Smooth muscle cell (in vitro differentiated cells): ENCODE data around the gene CHRD. TPM values are rescaled to one million over a fixed set of nuclear protein-coding genes. Genes with fewer than 3 reads are reported as not detected.

Experiments used
- DNase-seq: peaks from one replicate; lab custom pipeline; 2025; ENCODE audit not compliant: unreplicated experiment; lab: John Stamatoyannopoulos, UW
- H2AFZ ChIP-seq: fragments of 200-600 bp; sonication (generic); 2 replicates; pipeline ENCODE4 v1.6.0; 2016; ENCODE audit warnings: antibody characterized with exemption, low read depth, mild to moderate bottlenecking
- H3F3A ChIP-seq: fragments of 200-600 bp; sonication (generic); 2 replicates; pipeline ENCODE4 v1.6.0; 2017; ENCODE audit warnings: antibody characterized with exemption, low read depth
- H3K27ac ChIP-seq: fragments of 200-600 bp; sonication (generic); 2 replicates; pipeline ENCODE4 v1.5.1; 2016; ENCODE audit warnings: low read depth, mild to moderate bottlenecking
- H3K27me3 ChIP-seq: fragments of 200-600 bp; sonication (generic); 2 replicates; pipeline ENCODE4 v1.6.1; 2016; ENCODE audit warnings: low read depth, mild to moderate bottlenecking
- H3K36me3 ChIP-seq: fragments of 200-600 bp; sonication (generic); 2 replicates; pipeline ENCODE4 v1.5.1; 2016; ENCODE audit warnings: low read depth
- H3K4me1 ChIP-seq: fragments of 200-600 bp; sonication (generic); 2 replicates; pipeline ENCODE4 v1.5.1; 2016; ENCODE audit warnings: low read depth
- H3K4me2 ChIP-seq: fragments of 200-600 bp; sonication (generic); 2 replicates; pipeline ENCODE4 v1.6.0; 2016; ENCODE audit warnings: mild to moderate bottlenecking
- H3K4me3 ChIP-seq: fragments of 200-600 bp; sonication (generic); 2 replicates; pipeline ENCODE4 v1.5.1; 2016; ENCODE audit warnings: mild to moderate bottlenecking
- H3K79me2 ChIP-seq: fragments of 200-600 bp; sonication (generic); 2 replicates; pipeline ENCODE4 v1.6.0; 2016; ENCODE audit warnings: low read depth, mild to moderate bottlenecking
- H3K9ac ChIP-seq: fragments of 200-600 bp; sonication (generic); 2 replicates; pipeline ENCODE4 v1.6.0; 2016; ENCODE audit warnings: low read depth
- H3K9me3 ChIP-seq: fragments of 200-600 bp; sonication (generic); replicated peaks from 2 replicates; pipeline ENCODE4 v1.5.1; 2016; ENCODE audit warnings: low read depth
- H4K20me1 ChIP-seq: fragments of 200-600 bp; sonication (generic); 2 replicates; pipeline ENCODE4 v1.6.0; 2016; ENCODE audit warnings: low read depth
- CTCF ChIP-seq: fragments of 200-600 bp; sonication (generic); IDR thresholded peaks from 2 replicates; pipeline ENCODE4 v1.5.1; 2017; ENCODE audit warnings: borderline replicate concordance, mild to moderate bottlenecking, antibody characterized with exemption; ENCODE audit not compliant: insufficient read depth, poor library complexity, severe bottlenecking
- WGBS: methylation state at CpG from one replicate; pipeline ENCODE4 v1.1.7; 2016; ENCODE audit warnings: low lambda C conversion rate; 5-methylcytosine and 5-hydroxymethylcytosine counted together
- polyA plus RNA-seq: library from polyadenylated mRNA; unstranded; fragments of >200 nt; fragmentation: Nextera tagmentation; extraction: Ambion mirVana; gene quantifications from 2 replicates; pipeline ENCODE4 v1.2.1, GENCODE V29; 2016
- total RNA-seq: library from RNA; depleted of rRNA; stranded (reverse); fragments of >200 nt; gene quantifications from 2 replicates; pipeline ENCODE4 v1.2.3, GENCODE V29; 2014

The CHRD gene
- total and polyA plus RNA-seq, 2 experiments from 2014 or later, result 1.5 to 2.5 TPM

DNA sequence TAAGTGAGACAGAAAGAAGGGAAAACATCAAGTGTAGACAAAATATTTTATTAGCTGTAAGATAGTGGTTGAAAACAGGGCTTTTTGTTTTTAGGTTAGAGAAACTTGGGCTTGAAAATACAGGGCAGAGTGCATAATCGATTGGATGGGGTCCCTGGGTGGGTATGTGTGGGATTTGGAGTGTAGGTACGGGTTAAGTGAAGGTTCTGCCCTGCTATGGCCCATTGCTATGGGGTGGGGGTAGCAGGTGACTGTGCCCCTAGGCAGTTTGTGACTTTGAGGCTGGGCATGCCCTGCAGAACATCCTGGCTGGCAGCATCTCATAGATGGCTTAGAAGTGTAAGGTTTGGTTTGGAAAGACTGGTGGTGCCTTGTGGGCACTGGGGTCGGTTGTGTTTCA lies 46.2 kb upstream of the CHRD start:
- H3K79me2 ChIP-seq, result peaks cover 35% of the 10 kb centered on the region
- peaks cover 10% of the 10 kb centered on the region for H3K36me3 ChIP-seq
- H2AFZ ChIP-seq, result no peak overlapping the region
- peak overlapping the region; percentile 100 for H3K27ac ChIP-seq
- no peaks in the 10 kb centered on the region for H3K9me3 ChIP-seq
- peaks cover 14% of the 10 kb centered on the region for H3K4me1 ChIP-seq
- H3K4me2 ChIP-seq, result no peak overlapping the region
- H3K9ac ChIP-seq, result peak overlapping the region; percentile 61
- no peak for TF ChIP-seq CTCF
- no peak overlapping the region for H3K4me3 ChIP-seq
- 97% methylated on average over 3 of the region's 3 CpGs for WGBS
- DNase-seq, result no peak
- no peaks in the 10 kb centered on the region for H3K27me3 ChIP-seq
- peaks cover 53% of the 10 kb centered on the region for H3F3A ChIP-seq
- peaks cover 79% of the 10 kb centered on the region for H4K20me1 ChIP-seq

GRCh38 chr3:184334470-184335158 lies 45.2 kb upstream of the CHRD start:
- Histone ChIP-seq H3F3A (peaks cover 44% of the 10 kb centered on the region), H3K36me3 (peaks cover 5% of the 10 kb centered on the region), H3K9me3 (no peaks in the 10 kb centered on the region), H4K20me1 (peaks cover 79% of the 10 kb centered on the region), H3K27ac (peak overlapping the region; percentile 100), H3K4me2 (no peak overlapping the region), H3K4me1 (peaks cover 19% of the 10 kb centered on the region), H3K79me2 (peaks cover 33% of the 10 kb centered on the region), H3K9ac (peak overlapping the region; percentile 97), H2AFZ (no peak overlapping the region), H3K4me3 (no peak overlapping the region), H3K27me3 (no peaks in the 10 kb centered on the region)
- no peak for DNase-seq
- no peak for TF ChIP-seq CTCF
- WGBS, result 74% methylated on average over 15 of the region's 15 CpGs

DNA sequence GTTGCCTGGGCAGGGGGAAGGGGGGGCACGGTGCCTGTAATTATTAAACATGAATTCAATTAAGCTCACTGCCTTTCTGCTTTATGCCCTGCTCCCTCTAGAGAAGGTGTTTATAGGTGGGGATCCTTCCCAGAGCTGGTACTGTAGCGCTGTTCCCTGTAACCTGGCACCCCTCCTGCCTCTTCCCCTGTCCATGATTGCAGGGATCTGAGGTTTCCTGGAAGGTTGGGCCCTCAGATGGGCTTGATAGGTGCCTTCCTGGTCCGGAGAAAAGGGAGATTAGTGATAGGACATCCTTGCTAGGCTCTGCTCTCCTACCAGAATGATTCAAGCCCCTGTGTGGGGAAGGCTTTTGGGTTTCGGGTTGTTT lies 44.6 kb upstream of the CHRD start:
- Histone ChIP-seq H3K4me2 (peak overlapping the region; percentile 95), H2AFZ (no peak overlapping the region), H3K4me1 (peaks cover 19% of the 10 kb centered on the region), H3K36me3 (peaks cover 3% of the 10 kb centered on the region), H3K4me3 (peak overlapping the region; percentile 88), H3K27me3 (no peaks in the 10 kb centered on the region), H3K9me3 (no peaks in the 10 kb centered on the region), H3K9ac (peak overlapping the region; percentile 97), H4K20me1 (peaks cover 79% of the 10 kb centered on the region), H3K27ac (peak overlapping the region; percentile 100), H3K79me2 (peaks cover 26% of the 10 kb centered on the region), H3F3A (peaks cover 39% of the 10 kb centered on the region)
- 57% methylated on average over 4 of the region's 4 CpGs for WGBS
- no peak for TF ChIP-seq CTCF
- no peak for DNase-seq
